Mesendoderm (in vitro differentiated cells): ENCODE data around the gene ACACB.
"Not testable (repeated sequence)": the region's sequence is repeated elsewhere in the genome, so short reads cannot be mapped to it uniquely, and the experiment has no call there.

ENCODE experiments used
- DNase-seq: peaks from one replicate; pipeline ENCODE4 v3.0.0; 2013
- H2AK5ac ChIP-seq: 2 replicates; pipeline ENCODE4 v1.6.1; 2013; ENCODE audit warnings: low read length, inconsistent platforms
- H2BK120ac ChIP-seq: 2 replicates; pipeline ENCODE4 v1.6.1; 2013; ENCODE audit warnings: low read depth, mild to moderate bottlenecking, low read length, moderate library complexity, mixed read lengths
- H2BK15ac ChIP-seq: replicated peaks from 2 replicates; pipeline ENCODE4 v1.6.1; 2013; ENCODE audit warnings: low read depth, mild to moderate bottlenecking, moderate library complexity
- H2BK5ac ChIP-seq: 2 replicates; pipeline ENCODE4 v1.6.1; 2013; ENCODE audit warnings: low read length, inconsistent platforms
- H3K18ac ChIP-seq: 2 replicates; pipeline ENCODE4 v1.6.1; 2013; ENCODE audit warnings: mild to moderate bottlenecking, low read length, mixed read lengths
- H3K23ac ChIP-seq: one replicate; pipeline ENCODE4 v1.6.1; 2013; ENCODE audit warnings: low read length
- H3K27ac ChIP-seq: 2 replicates; pipeline ENCODE4 v1.5.1; 2013; ENCODE audit warnings: low read depth, mild to moderate bottlenecking, inconsistent platforms, low read length, moderate library complexity
- H3K27me3 ChIP-seq: 2 replicates; pipeline ENCODE4 v1.6.1; 2013; ENCODE audit warnings: low read length, control low read depth, mild to moderate bottlenecking, inconsistent platforms; ENCODE audit not compliant: insufficient read depth, poor library complexity
- H3K36me3 ChIP-seq: 2 replicates; pipeline ENCODE4 v1.6.1; 2013; ENCODE audit warnings: low read length, inconsistent platforms; ENCODE audit not compliant: control insufficient read depth, insufficient read depth
- H3K4ac ChIP-seq: one replicate; pipeline ENCODE4 v1.6.1; 2013; ENCODE audit warnings: low read depth, mild to moderate bottlenecking, low read length, moderate library complexity
- H3K4me1 ChIP-seq: 2 replicates; pipeline ENCODE4 v1.6.1; 2013; ENCODE audit warnings: low read depth, low read length, inconsistent platforms; ENCODE audit not compliant: control insufficient read depth
- H3K4me2 ChIP-seq: 2 replicates; pipeline ENCODE4 v1.6.1; 2013; ENCODE audit warnings: low read length
- H3K4me3 ChIP-seq: 2 replicates; pipeline ENCODE4 v1.5.1; 2013; ENCODE audit warnings: mild to moderate bottlenecking, low read length
- H3K56ac ChIP-seq: one replicate; pipeline ENCODE4 v1.6.1; 2013; ENCODE audit warnings: low read length
- H3K79me1 ChIP-seq: 2 replicates; pipeline ENCODE4 v1.6.1; 2013; ENCODE audit warnings: low read length, inconsistent platforms
- H3K79me2 ChIP-seq: 2 replicates; pipeline ENCODE4 v1.6.1; 2013; ENCODE audit warnings: mild to moderate bottlenecking, low read length; ENCODE audit not compliant: control insufficient read depth, insufficient read depth
- H3K9ac ChIP-seq: 2 replicates; pipeline ENCODE4 v1.6.1; 2013; ENCODE audit warnings: low read length, inconsistent platforms
- H4K5ac ChIP-seq: one replicate; pipeline ENCODE4 v1.6.1; 2013; ENCODE audit warnings: low read length
- H4K8ac ChIP-seq: one replicate; pipeline ENCODE4 v1.6.1; 2013; ENCODE audit warnings: low read depth, mild to moderate bottlenecking, control low read depth, low read length, moderate library complexity
- WGBS: extraction: QIAGEN DNeasy Blood & Tissue Kit; methylation state at CpG from one replicate; pipeline ENCODE4 v1.1.7; 2013; ENCODE audit warnings: low lambda C conversion rate, missing lambda C conversion rate; ENCODE audit not compliant: insufficient coverage; ENCODE audit errors: extremely low coverage; 5-methylcytosine and 5-hydroxymethylcytosine counted together

ACACB gene

GRCh38 chr12:109170324-109170723 lies 53.9 kb downstream of the ACACB start:
- Histone ChIP-seq H3K79me2 (no peaks in the 10 kb centered on the region), H3K4ac (no peak overlapping the region), H3K36me3 (no peaks in the 10 kb centered on the region), H3K4me1 (no peaks in the 10 kb centered on the region), H3K27me3 (no peaks in the 10 kb centered on the region), H4K5ac (no peak overlapping the region), H3K23ac (no peak overlapping the region), H3K18ac (no peak overlapping the region), H3K56ac (no peak overlapping the region), H2AK5ac (no peak overlapping the region), H2BK5ac (no peak overlapping the region), H3K79me1 (no peaks in the 10 kb centered on the region), H2BK120ac (no peak overlapping the region), H3K4me3 (no peak overlapping the region), H4K8ac (no peak overlapping the region), H2BK15ac (no peak overlapping the region), H3K4me2 (no peak overlapping the region), H3K27ac (no peak overlapping the region), H3K9ac (no peak overlapping the region)
- no peak for DNase-seq
- WGBS: no CpG with 5 or more reads among the region's 7 CpGs

DNA sequence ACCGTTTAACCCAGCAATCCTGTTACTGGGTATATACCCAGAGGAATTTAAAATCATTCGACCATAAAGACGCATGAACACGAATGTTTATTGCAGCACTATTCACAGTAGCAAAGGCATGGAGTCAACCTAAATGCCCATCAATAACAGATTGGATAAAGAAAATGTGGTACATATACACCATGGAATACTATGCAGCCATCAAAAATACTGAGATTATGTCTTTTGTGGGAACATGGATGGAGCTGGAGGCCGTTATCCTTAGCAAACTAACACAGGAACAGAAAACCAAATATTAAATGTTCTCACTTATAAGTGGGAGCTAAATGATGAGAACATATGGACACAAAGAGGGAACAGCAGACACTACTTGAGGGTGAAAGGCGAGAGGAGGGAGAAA lies 56.4 kb downstream of the ACACB start:
- not testable (repeated sequence) for H3K79me2 ChIP-seq, H3K4ac ChIP-seq, H3K9ac ChIP-seq, H3K27ac ChIP-seq, H3K79me1 ChIP-seq, H2AK5ac ChIP-seq, H3K4me1 ChIP-seq, H3K4me3 ChIP-seq, H2BK5ac ChIP-seq, H4K5ac ChIP-seq, H2BK15ac ChIP-seq, H3K56ac ChIP-seq, H3K27me3 ChIP-seq, H3K4me2 ChIP-seq, H3K23ac ChIP-seq, H3K36me3 ChIP-seq, H4K8ac ChIP-seq, DNase-seq, H2BK120ac ChIP-seq, H3K18ac ChIP-seq
- WGBS: no CpG with 5 or more reads among the region's 6 CpGs

DNA sequence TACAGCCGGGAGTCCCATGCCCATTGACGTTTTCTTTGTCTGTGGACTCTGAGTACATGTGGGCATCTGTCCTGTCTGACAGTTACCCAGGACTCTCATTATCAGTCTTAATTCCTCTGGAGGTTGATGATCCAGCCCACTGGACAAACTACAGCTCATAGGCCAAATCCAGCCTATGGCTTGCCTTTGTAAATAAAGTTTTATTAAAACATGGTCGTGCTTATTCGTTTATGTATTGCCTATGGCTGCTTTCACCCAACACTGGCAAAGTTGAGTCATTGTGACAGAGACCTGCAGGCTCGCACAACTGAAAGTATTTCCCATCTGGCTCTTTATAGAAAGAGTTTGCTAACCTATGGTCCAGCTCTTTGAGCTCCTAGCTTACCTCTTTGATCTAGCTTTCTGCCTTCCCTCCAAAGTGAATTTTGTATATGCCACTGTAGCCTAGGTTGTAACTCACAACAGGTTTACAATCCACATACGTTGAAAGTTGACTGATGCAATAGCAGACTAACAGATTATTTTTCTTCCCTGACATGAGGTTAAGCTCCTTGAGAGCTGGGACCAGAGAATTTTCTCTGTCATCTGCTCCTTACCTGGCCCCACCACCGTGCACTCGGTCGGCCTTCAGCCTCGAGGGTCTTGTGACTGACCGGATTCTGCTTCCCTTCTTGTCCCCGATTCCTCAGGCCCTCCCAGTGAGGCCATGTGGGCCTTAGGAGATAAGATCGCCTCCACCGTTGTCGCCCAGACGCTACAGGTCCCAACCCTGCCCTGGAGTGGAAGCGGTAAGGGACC lies 57.3 kb downstream of the ACACB start:
- no peak overlapping the region for H2BK5ac ChIP-seq
- H3K79me2 ChIP-seq: no peaks in the 10 kb centered on the region
- no peak overlapping the region for H3K27ac ChIP-seq
- H4K5ac ChIP-seq: no peak overlapping the region
- no peak overlapping the region for H3K4me3 ChIP-seq
- no peak overlapping the region for H4K8ac ChIP-seq
- WGBS: no CpG with 5 or more reads among the region's 17 CpGs
- no peak overlapping the region for H3K4ac ChIP-seq
- H3K4me1 ChIP-seq: no peaks in the 10 kb centered on the region
- no peak overlapping the region for H3K4me2 ChIP-seq
- H3K56ac ChIP-seq: no peak overlapping the region
- H3K18ac ChIP-seq: no peak overlapping the region
- H3K27me3 ChIP-seq: no peaks in the 10 kb centered on the region
- DNase-seq: no peak
- no peak overlapping the region for H2BK15ac ChIP-seq
- H3K36me3 ChIP-seq: no peaks in the 10 kb centered on the region
- no peak overlapping the region for H2BK120ac ChIP-seq
- no peak overlapping the region for H3K23ac ChIP-seq
- H3K79me1 ChIP-seq: no peaks in the 10 kb centered on the region
- no peak overlapping the region for H3K9ac ChIP-seq
- no peak overlapping the region for H2AK5ac ChIP-seq

DNA sequence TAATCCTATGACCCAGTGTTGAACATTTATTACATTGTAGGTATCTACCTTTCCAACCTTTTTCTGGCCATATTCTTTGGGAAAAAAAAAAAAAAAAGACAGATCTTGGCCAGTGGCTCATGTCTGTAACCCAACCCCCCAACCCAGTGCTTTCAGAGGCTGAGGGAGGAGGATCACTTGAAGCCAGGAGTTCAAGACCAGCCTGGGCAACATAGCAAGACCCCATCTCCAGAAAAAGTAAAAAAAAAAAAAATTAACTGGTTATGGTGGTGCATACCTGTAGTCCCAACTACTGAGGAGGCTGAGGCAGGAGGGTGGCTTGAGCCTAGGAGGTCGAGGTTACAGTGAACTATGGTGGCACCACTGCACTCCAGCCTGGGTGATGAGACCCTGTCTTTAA lies 58.1 kb downstream of the ACACB start:
- DNase-seq: no peak
- Histone ChIP-seq H3K79me2 (no peaks in the 10 kb centered on the region), H3K4me3 (no peak overlapping the region), H3K4ac (no peak overlapping the region), H2BK15ac (no peak overlapping the region), H3K18ac (no peak overlapping the region), H2BK120ac (no peak overlapping the region), H4K5ac (no peak overlapping the region), H3K27ac (no peak overlapping the region), H2AK5ac (no peak overlapping the region), H3K79me1 (no peaks in the 10 kb centered on the region), H2BK5ac (no peak overlapping the region), H3K23ac (no peak overlapping the region), H3K9ac (no peak overlapping the region), H3K56ac (no peak overlapping the region), H3K4me1 (no peaks in the 10 kb centered on the region), H4K8ac (no peak overlapping the region), H3K4me2 (no peak overlapping the region), H3K27me3 (no peaks in the 10 kb centered on the region), H3K36me3 (no peaks in the 10 kb centered on the region)
- no CpG with 5 or more reads among the region's 1 CpG for WGBS

- Histone ChIP-seq H3K4ac (no peak overlapping the region), H3K9ac (no peak overlapping the region), H3K79me2 (no peaks in the 10 kb centered on the region), H3K4me2 (no peak overlapping the region), H3K4me3 (no peak overlapping the region), H4K8ac (no peak overlapping the region), H3K4me1 (no peaks in the 10 kb centered on the region), H2AK5ac (no peak overlapping the region), H2BK15ac (no peak overlapping the region), H3K23ac (no peak overlapping the region), H3K27ac (no peak overlapping the region), H3K27me3 (no peaks in the 10 kb centered on the region), H3K56ac (no peak overlapping the region), H4K5ac (no peak overlapping the region), H3K18ac (no peak overlapping the region), H2BK120ac (no peak overlapping the region), H3K36me3 (no peaks in the 10 kb centered on the region), H3K79me1 (no peaks in the 10 kb centered on the region), H2BK5ac (no peak overlapping the region)
- no CpG with 5 or more reads among the region's 6 CpGs for WGBS
- DNase-seq: peak; percentile 18
These were observed 62.1 kb downstream of the ACACB start for GRCh38 chr12:109178532-109178931.

DNA sequence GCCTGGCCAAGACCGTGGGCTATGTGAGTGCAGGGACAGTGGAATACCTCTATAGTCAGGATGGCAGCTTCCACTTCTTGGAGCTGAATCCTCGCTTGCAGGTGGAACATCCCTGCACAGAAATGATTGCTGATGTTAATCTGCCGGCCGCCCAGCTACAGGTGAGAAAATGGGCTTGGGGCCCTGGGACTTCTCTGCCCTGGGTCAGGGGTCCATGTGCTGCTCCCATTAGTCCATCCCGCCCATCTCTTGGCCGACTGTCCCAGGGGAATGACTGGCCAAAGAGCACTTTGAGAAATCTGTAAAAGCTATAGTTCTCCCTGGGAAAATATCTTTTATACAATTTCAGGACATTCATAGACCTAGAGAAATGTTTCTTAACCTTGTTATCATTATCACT lies 63.5 kb downstream of the ACACB start:
- DNase-seq: no peak
- no peak overlapping the region for H3K4me3 ChIP-seq
- no peaks in the 10 kb centered on the region for H3K79me2 ChIP-seq
- H2BK120ac ChIP-seq: no peak overlapping the region
- H3K56ac ChIP-seq: no peak overlapping the region
- H4K8ac ChIP-seq: no peak overlapping the region
- no peak overlapping the region for H2AK5ac ChIP-seq
- H3K27me3 ChIP-seq: no peaks in the 10 kb centered on the region
- no CpG with 5 or more reads among the region's 6 CpGs for WGBS
- H3K4me2 ChIP-seq: no peak overlapping the region
- no peak overlapping the region for H2BK5ac ChIP-seq
- no peak overlapping the region for H3K23ac ChIP-seq
- H3K36me3 ChIP-seq: no peaks in the 10 kb centered on the region
- no peak overlapping the region for H3K9ac ChIP-seq
- H3K79me1 ChIP-seq: no peaks in the 10 kb centered on the region
- H3K27ac ChIP-seq: no peak overlapping the region
- H3K4me1 ChIP-seq: no peaks in the 10 kb centered on the region
- no peak overlapping the region for H3K4ac ChIP-seq
- no peak overlapping the region for H3K18ac ChIP-seq
- no peak overlapping the region for H4K5ac ChIP-seq
- no peak overlapping the region for H2BK15ac ChIP-seq
